Ovary (tissue), 3 donors: ENCODE measurements around the gene PLCH2.

Source experiments
- CTCF ChIP-seq, 3 donors: fragments of 450-650 bp in 2 of 3; fragments of 200-600 bp in 1 of 3; IDR thresholded peaks; one replicate each; pipeline versions ENCODE4 v1.5.1 to v1.8.0; 2016 to 2022; ENCODE audit warnings: antibody characterized with exemption in 3 of 3, mild to moderate bottlenecking in 1 of 3
- EP300 ChIP-seq: sonication (generic); formaldehyde crosslinking; IDR thresholded peaks from one replicate; pipeline ENCODE4 v1.6.1; 2017; ENCODE audit warnings: antibody characterized with exemption
- POLR2A ChIP-seq: fragments of 450-650 bp; IDR thresholded peaks from one replicate; pipeline ENCODE4 v1.6.1; 2017; ENCODE audit warnings: antibody characterized with exemption, mild to moderate bottlenecking, moderate library complexity
- donor health status: DM: no; HTN: no; CAD: no.

- TF ChIP-seq POLR2A (no peak), CTCF (IDR thresholded peaks at IDR 0.05) (no peak), EP300 (no peak)
Observed at GRCh38 chr1:2512862-2513421, 36.9 kb downstream of the PLCH2 start.
